Measurements from ENCODE around the gene ZBTB7C. TPM values are rescaled to one million over a fixed set of nuclear protein-coding genes. Genes with fewer than 3 reads are reported as not detected.

Gene ZBTB7C
- total and polyA plus RNA-seq, 2 donors (not counting 1 experiment from before 2014, with no cell fraction given), result not detected

DNA sequence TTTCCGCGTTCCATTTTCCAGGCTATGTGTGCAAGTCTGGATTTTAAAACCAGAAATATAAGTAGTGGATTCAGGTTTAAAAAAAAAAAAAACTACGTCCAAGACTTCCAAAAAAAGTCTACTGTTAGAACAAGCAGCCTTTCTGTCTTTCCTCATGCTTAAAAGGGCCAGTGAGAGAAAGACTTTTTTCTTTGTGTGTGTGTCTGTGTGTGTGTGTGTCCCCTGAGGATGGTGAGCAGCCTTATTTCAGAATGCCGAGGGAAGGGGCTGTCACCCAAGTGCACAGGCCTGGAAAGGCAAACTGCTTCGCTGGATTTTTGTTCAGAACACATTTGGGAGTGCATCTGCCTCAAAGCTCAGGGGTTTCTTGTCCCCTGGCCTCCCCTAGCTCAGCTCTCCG is 98.8 kb downstream of the ZBTB7C start:
- Histone ChIP-seq H3K36me3 (replicated peaks in 1 of 2; ENCODE audit: control extremely low read depth in 1 of 2, control insufficient read depth in 1 of 2, extremely low read depth in 1 of 2, insufficient read depth in 2 of 2, low read length in 1 of 2) (no peaks in the 10 kb centered on the region), H4K20me1 (ENCODE audit: control insufficient read depth, insufficient read depth, low read length, poor library complexity, severe bottlenecking) (no peaks in the 10 kb centered on the region), H3K27me3 (replicated peaks in 1 of 4; ENCODE audit: control extremely low read depth in 1 of 4, control insufficient read depth in 3 of 4, insufficient read depth in 4 of 4, low read length in 3 of 4) (no peaks in the 10 kb centered on the region), H3K9me3 (ENCODE audit: control extremely low read depth in 1 of 3, control insufficient read depth in 2 of 3, insufficient read depth in 1 of 3, low read length in 2 of 3) (no peaks in the 10 kb centered on the region), H3K9ac (ENCODE audit: low read length) (no peak overlapping the region), H3K4me1 (ENCODE audit: control insufficient read depth in 2 of 2, insufficient read depth in 2 of 2, low read length in 2 of 2) (no peaks in the 10 kb centered on the region), H3K27ac (ENCODE audit: low read length in 2 of 2) (no peak overlapping the region), H3K4me3 (ENCODE audit: control extremely low read depth in 1 of 5, extremely low read depth in 1 of 5, insufficient read depth in 1 of 5, low read depth in 2 of 5, low read length in 4 of 5) (no peak overlapping the region), H3K79me2 (ENCODE audit: control insufficient read depth, insufficient read depth, low read length) (no peaks in the 10 kb centered on the region), H3K4me2 (replicated peaks; ENCODE audit: low read depth, low read length, poor library complexity, severe bottlenecking) (no peak overlapping the region), H2AFZ (ENCODE audit: insufficient read depth, low read depth, low read length, poor library complexity, severe bottlenecking) (no peak overlapping the region)
- 90% methylated on average over 3 of the region's 6 CpGs for WGBS (ENCODE audit: insufficient coverage)
- POLR2A ChIA-PET, result no interaction called here
- no peak for TF ChIP-seq EZH2 (IDR thresholded peaks at IDR 0.05; ENCODE audit: borderline replicate concordance, insufficient read depth, low read depth, low read length, poor library complexity, severe bottlenecking)
- TF ChIP-seq, protein P1, sequence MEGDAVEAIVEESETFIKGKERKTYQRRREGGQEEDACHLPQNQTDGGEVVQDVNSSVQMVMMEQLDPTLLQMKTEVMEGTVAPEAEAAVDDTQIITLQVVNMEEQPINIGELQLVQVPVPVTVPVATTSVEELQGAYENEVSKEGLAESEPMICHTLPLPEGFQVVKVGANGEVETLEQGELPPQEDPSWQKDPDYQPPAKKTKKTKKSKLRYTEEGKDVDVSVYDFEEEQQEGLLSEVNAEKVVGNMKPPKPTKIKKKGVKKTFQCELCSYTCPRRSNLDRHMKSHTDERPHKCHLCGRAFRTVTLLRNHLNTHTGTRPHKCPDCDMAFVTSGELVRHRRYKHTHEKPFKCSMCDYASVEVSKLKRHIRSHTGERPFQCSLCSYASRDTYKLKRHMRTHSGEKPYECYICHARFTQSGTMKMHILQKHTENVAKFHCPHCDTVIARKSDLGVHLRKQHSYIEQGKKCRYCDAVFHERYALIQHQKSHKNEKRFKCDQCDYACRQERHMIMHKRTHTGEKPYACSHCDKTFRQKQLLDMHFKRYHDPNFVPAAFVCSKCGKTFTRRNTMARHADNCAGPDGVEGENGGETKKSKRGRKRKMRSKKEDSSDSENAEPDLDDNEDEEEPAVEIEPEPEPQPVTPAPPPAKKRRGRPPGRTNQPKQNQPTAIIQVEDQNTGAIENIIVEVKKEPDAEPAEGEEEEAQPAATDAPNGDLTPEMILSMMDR (IDR thresholded peaks at IDR 0.05), result no peak
- no peak overlapping the region for H3K27ac Mint-ChIP-seq
- CTCF ChIA-PET, result interaction anchor here (0.7 kb wide), 1 partner anchor 10 kb away, joined by 3 read pairs; no protein-coding TSS in a partner anchor
- intact Hi-C loops (cut with micrococcal nuclease), result no loop called here
- no peak for ATAC-seq (ENCODE audit: low read depth)
- H3K4me1 Mint-ChIP-seq, result no peaks in the 10 kb centered on the region
- DNase-seq, result no peak
- no peak overlapping the region for H3K4me3 Mint-ChIP-seq
- H3K9me3 Mint-ChIP-seq (ENCODE audit: insufficient read depth), result no peaks in the 10 kb centered on the region
- peaks cover 10% of the 10 kb centered on the region for H3K27me3 Mint-ChIP-seq

GRCh38 chr18:48308755-48309575 is 100.2 kb downstream of the ZBTB7C start:
- TF ChIP-seq, protein P1 (IDR thresholded peaks at IDR 0.05), result no peak
- Mint-ChIP-seq H3K27me3 (peaks cover 10% of the 10 kb centered on the region), H3K27ac (no peak overlapping the region), H3K4me1 (no peaks in the 10 kb centered on the region), H3K9me3 (ENCODE audit: insufficient read depth) (no peaks in the 10 kb centered on the region), H3K4me3 (no peak overlapping the region)
- Histone ChIP-seq H3K9ac (ENCODE audit: low read length) (no peak overlapping the region), H4K20me1 (ENCODE audit: control insufficient read depth, insufficient read depth, low read length, poor library complexity, severe bottlenecking) (no peaks in the 10 kb centered on the region), H3K27ac (ENCODE audit: low read length in 2 of 2) (no peak overlapping the region), H3K36me3 (replicated peaks in 1 of 2; ENCODE audit: control extremely low read depth in 1 of 2, control insufficient read depth in 1 of 2, extremely low read depth in 1 of 2, insufficient read depth in 2 of 2, low read length in 1 of 2) (no peaks in the 10 kb centered on the region), H3K79me2 (ENCODE audit: control insufficient read depth, insufficient read depth, low read length) (no peaks in the 10 kb centered on the region), H3K4me2 (replicated peaks; ENCODE audit: low read depth, low read length, poor library complexity, severe bottlenecking) (no peak overlapping the region), H3K4me3 (ENCODE audit: control extremely low read depth in 1 of 5, extremely low read depth in 1 of 5, insufficient read depth in 1 of 5, low read depth in 2 of 5, low read length in 4 of 5) (no peak overlapping the region), H3K4me1 (ENCODE audit: control insufficient read depth in 2 of 2, insufficient read depth in 2 of 2, low read length in 2 of 2) (no peaks in the 10 kb centered on the region), H3K27me3 (replicated peaks in 1 of 4; ENCODE audit: control extremely low read depth in 1 of 4, control insufficient read depth in 3 of 4, insufficient read depth in 4 of 4, low read length in 3 of 4) (no peaks in the 10 kb centered on the region), H3K9me3 (ENCODE audit: control extremely low read depth in 1 of 3, control insufficient read depth in 2 of 3, insufficient read depth in 1 of 3, low read length in 2 of 3) (no peaks in the 10 kb centered on the region), H2AFZ (ENCODE audit: insufficient read depth, low read depth, low read length, poor library complexity, severe bottlenecking) (no peak overlapping the region)
- DNase-seq (no peak), ATAC-seq (ENCODE audit: low read depth) (no peak)
- intact Hi-C loops (cut with micrococcal nuclease), result no loop called here
- CTCF ChIA-PET, result no interaction called here
- WGBS (ENCODE audit: insufficient coverage), result 89% methylated on average over 2 of the region's 7 CpGs
- POLR2A ChIA-PET, result no interaction called here

Data from B cell (primary cell).